Uterus (tissue), 4 donors: Measurements from ENCODE around the gene TOR4A. TPM values are rescaled to one million over a fixed set of nuclear protein-coding genes. Genes with fewer than 3 reads are reported as not detected.

Source experiments
- DNase-seq, 2 donors: peaks; one replicate each; pipeline ENCODE4 v3.0.0-alpha.2; 2019 to 2020
- H3K27ac ChIP-seq, 2 donors: fragments of 200-600 bp; sonication (generic); 1 replicate in 1 of 2; 2 replicates in 1 of 2; pipeline ENCODE4 v1.5.1; 2016 to 2018
- H3K27me3 ChIP-seq, 2 donors: fragments of 200-600 bp; sonication (generic); one replicate each; pipeline ENCODE4 v1.5.1; 2018 to 2019; ENCODE audit warnings: control low read depth in 1 of 2
- H3K36me3 ChIP-seq, 2 donors: fragments of 200-600 bp; sonication (generic); one replicate each; pipeline ENCODE4 v1.5.1; 2019; ENCODE audit warnings: control low read depth in 1 of 2
- H3K4me1 ChIP-seq, 2 donors: fragments of 200-600 bp; sonication (generic); one replicate each; pipeline ENCODE4 v1.5.1; 2018 to 2019; ENCODE audit warnings: control low read depth in 1 of 2
- H3K4me3 ChIP-seq, 2 donors: fragments of 200-600 bp; sonication (generic); 1 replicate in 1 of 2; 2 replicates in 1 of 2; pipeline ENCODE4 v1.5.1; 2018 to 2019; ENCODE audit warnings: mild to moderate bottlenecking in 1 of 2
- H3K9me3 ChIP-seq, 2 donors: fragments of 200-600 bp; sonication (generic); one replicate each; pipeline ENCODE4 v1.5.1; 2019; ENCODE audit warnings: control low read depth in 1 of 2
- CTCF ChIP-seq, 4 experiments: fragments of 200-600 bp in 2 of 4; fragments of 450-650 bp in 2 of 4; sonication (generic) in 2 of 4; IDR thresholded peaks; one replicate each; pipeline ENCODE4 v1.5.1; 2016 to 2019; ENCODE audit warnings: antibody characterized with exemption in 4 of 4, mild to moderate bottlenecking in 2 of 4, moderate library complexity in 1 of 4
- POLR2A ChIP-seq, 2 donors: fragments of 450-650 bp; IDR thresholded peaks; one replicate each; pipeline ENCODE4 v1.6.1; 2016; ENCODE audit warnings: antibody characterized with exemption in 2 of 2, mild to moderate bottlenecking in 1 of 2, moderate library complexity in 1 of 2
- intact Hi-C: fragments of 100-400 bp; cut with DNase I; formaldehyde crosslinking; loops from one replicate; pipeline ENCODE4 v1.15.1; 2023; ENCODE audit warnings: low total_unique reads
- total RNA-seq, 4 donors: library from RNA; depleted of rRNA in 3 of 4; stranded (reverse); fragments of >200 nt in 3 of 4; gene quantifications; one replicate each; pipeline versions ENCODE4 v1.1.0 to v1.2.4, GENCODE V29; 2014 to 2023
- donor health status: DM: yes; HTN: yes; CAD: no.

Gene TOR4A
- total RNA-seq, 4 donors from 2014 or later = 2.6 to 12.7 (median 11.5) TPM

DNA sequence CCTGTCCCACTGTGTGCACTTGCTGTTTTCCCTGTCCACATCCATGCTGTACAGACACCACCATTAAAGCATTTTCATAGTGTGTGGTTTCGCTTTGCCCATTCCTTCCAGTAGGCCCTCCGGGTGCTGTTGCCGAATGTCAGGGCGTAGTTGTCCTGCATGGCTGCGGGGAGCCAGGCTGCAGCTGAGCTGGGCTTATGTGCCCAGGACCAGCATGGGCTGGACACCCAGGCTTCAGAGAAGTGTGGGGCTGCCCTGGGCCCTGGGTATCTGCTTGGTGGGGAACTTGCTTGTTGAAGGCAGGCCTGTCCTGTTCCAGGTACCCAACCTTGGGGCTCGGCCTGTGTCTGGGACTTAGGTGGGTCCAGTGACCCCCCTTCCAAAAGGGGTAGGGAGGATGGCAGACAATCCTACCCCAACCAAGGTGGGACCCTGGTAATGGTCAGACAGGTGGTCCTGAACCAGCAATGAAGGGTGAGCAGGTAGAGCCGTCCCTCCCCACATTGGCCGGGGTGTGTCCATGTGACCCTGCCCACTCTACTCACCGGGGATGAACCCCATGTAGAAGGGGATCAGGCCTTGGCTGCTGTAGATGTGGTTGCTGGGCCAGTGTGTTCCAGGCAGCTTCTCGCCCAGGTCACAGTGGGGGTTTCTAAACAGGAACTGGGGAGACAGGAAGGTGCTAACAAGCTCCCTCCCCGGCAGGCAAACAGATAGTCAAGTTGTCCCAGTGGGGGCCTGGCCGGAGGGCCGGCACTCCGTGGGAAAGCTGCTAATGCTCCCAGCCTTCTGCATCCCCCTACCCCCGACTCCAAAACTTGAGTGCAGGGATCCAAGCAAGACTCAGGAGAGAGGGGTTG, 33.7 kb upstream of the TOR4A start:
- intact Hi-C loops = no loop called here
- Histone ChIP-seq H3K27ac (no peak overlapping the region), H3K4me1 (peaks cover 0 to 6% of the 10 kb centered on the region in 2 donors), H3K36me3 (no peaks in the 10 kb centered on the region), H3K27me3 (no peaks in the 10 kb centered on the region), H3K4me3 (no peak overlapping the region), H3K9me3 (no peaks in the 10 kb centered on the region)
- TF ChIP-seq CTCF (IDR thresholded peaks at IDR 0.05) (no peak), POLR2A (IDR thresholded peaks at IDR 0.05) (no peak)
- DNase-seq = no peak

DNA sequence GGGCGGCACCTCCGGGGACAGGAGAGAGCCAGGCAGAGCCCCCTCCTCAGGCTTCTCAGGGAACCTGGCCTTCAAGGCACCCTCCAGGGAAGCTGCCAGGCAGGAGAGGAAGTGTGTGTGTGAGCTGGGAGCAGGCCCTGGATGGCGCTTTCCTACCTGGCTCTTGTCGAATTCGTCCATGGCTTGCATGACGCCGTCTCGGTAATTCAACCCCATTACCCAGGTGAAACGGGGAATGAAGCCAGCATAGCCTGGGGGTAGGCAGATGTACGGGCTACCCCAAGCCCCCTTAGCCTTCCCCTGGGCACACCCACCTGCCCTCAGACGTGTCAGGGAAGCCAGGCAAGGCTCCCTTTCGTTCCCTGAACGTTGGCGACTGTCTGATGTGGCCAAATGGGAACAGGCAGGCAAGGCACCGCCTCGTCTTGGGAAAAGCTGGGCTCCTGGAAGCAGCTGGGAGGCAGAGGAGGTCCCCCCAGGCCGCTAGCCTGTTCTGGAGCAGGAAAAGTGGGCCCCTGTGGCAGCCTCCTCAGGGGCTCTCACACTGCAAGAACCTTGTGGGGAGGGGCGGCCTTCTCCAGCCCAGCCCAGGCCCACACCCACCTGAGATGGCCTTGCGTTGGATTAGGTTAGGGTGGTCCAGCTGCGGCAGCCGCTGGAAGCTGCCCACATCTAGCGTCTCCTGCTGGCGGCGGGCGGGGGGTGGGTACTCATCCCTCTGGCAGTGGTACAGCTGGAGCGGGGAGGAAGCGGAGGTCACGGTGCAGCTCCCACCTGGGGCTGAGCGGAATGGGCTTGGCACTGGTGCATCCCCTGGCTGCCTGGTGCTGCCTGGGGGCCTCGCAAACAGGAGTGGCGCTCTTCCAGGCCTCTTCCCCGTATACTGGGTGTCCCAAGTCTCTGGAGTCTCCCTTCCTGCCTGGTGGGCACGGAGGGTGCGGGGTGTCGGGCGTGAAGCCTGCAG, 32.8 kb upstream of the TOR4A start:
- Histone ChIP-seq H3K27ac (no peak overlapping the region), H3K4me3 (no peak overlapping the region), H3K4me1 (peaks cover 0 to 6% of the 10 kb centered on the region in 2 donors), H3K27me3 (no peaks in the 10 kb centered on the region), H3K36me3 (no peaks in the 10 kb centered on the region), H3K9me3 (no peaks in the 10 kb centered on the region)
- intact Hi-C loops = no loop called here
- TF ChIP-seq POLR2A (IDR thresholded peaks at IDR 0.05) = no peak
- no peak for TF ChIP-seq CTCF (IDR thresholded peaks at IDR 0.05)
- no peak for DNase-seq

DNA sequence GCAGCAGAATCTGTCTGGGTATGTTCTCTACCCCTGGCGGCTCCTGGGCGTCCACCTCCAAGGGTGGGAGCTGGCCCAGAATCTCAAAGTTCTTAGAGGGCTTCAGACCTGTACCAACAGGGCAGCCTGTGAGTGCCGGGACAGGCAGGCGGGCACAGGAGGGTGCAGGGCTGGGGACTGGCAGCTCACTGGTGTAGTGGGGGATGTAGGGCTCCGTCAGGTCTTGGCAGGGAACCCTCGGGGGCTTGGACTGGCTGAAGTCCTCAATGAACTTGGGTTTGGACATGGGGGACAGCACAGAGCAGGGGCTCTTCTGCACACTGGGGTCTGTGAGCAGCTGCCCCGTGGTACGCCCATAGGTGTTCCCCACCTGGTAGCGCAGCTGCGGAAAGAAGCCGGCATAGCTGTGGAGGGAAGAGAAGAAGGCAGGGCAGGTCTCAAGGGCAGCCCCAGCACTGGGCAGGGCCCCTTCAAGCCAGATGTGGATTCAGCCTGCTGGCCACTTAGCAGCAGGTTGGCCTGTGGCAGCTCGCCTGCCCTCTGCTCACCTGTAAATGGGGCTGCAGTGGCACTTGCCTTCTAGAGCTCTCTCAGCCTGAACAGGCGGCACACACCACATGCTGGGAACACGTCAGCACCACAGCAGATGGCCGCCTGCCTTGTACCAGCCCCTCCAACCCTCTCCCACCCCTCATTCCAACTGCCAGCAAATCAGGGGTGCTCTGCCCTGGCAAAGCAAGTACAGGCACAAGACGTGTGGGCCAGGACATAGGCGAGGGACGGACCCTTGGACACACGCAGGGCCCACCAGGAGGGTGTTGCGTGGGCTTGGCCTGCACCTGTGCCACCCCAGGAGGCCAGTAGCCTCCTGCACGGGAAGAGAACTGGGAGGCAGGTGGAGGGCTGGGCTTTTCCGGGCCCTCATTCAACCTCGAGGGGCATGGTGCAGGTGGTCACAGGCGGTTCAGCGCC, 31.8 kb upstream of the TOR4A start:
- Histone ChIP-seq H3K36me3 (no peaks in the 10 kb centered on the region), H3K27ac (no peak overlapping the region), H3K4me3 (no peak overlapping the region), H3K27me3 (no peaks in the 10 kb centered on the region), H3K4me1 (peaks cover 0 to 6% of the 10 kb centered on the region in 2 donors), H3K9me3 (no peaks in the 10 kb centered on the region)
- no peak for TF ChIP-seq POLR2A (IDR thresholded peaks at IDR 0.05)
- TF ChIP-seq CTCF (IDR thresholded peaks at IDR 0.05) = no peak
- intact Hi-C loops = no loop called here
- no peak for DNase-seq

DNA sequence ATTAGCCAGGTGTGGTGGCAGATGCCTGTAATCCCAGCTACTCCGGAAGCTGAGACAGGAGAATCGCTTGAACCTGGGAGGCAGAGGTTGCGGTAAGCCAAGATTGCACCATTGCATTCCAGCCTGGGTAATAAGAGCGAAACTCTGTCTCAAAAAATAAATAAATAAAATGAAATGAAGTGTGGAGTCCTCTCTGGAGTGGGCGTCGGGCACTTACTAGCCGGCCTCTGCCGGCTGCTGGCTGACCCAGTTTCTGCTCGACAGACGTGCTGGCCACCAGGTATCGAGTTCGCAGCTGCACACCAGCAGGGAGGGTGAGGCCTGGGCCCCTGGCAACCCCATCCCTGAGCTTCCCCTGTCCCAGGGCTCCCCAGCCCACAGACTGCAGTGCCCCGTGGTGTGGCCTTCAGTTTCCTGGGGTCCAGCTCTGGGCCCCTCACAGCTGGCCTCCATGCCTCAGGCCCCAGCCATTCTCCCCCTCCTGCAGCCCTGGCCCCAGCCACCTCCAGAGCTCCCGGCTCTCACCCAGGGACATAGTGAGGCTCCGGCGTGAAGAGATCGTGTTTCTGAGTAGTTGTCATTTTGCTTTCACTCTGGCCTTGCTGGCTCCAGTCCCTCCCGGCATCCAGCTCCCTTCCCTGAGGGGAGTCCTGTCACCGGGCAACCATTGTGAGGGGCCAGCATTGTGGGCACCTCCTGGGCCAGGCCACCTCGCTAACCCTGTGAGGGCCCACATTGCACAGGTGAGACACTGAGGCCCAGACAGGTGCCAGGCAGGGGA, 30.2 kb upstream of the TOR4A start:
- Histone ChIP-seq H3K27me3 (no peaks in the 10 kb centered on the region), H3K4me1 (peaks cover 0 to 6% of the 10 kb centered on the region in 2 donors), H3K36me3 (no peaks in the 10 kb centered on the region), H3K4me3 (no peak overlapping the region), H3K9me3 (no peaks in the 10 kb centered on the region), H3K27ac (no peak overlapping the region)
- DNase-seq = no peak
- TF ChIP-seq POLR2A (IDR thresholded peaks at IDR 0.05) (no peak), CTCF (IDR thresholded peaks at IDR 0.05) (no peak)
- intact Hi-C loops = no loop called here
